ENCODE measurements around the gene LTF.

Gene LTF

GRCh38 chr3:46467562-46467961 is 2.9 kb upstream of the LTF start:
- no peak for FAIRE-seq

DNA sequence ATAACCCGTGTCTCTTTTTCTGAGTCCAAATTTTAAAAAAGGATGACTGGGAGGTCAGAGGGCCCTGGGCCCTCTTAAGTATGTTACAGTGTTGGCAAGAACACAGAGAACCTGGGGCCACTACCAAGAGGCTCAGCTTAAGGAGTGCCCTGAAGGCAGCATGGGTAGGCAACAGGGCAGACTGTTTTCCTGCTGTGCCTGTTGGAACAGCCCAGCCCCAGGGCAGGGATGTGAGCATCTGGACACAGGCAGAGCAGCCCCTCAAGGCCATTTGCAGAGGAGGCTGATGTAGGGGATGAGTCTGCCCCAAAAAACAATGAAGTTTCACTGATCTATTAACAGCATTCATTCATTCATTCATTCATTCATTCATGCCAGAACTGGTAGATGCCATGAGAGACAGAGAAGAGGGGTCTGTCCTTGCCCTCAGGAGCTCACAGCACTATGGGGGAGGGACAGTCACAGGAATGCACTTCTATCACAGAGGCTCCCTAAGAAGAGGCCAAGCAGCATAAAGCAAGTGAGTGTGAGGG is 2.2 kb upstream of the LTF start:
- no peak for FAIRE-seq

- no peak for FAIRE-seq
These were observed 1.6 kb upstream of the LTF start for GRCh38 chr3:46466273-46466672.

DNA sequence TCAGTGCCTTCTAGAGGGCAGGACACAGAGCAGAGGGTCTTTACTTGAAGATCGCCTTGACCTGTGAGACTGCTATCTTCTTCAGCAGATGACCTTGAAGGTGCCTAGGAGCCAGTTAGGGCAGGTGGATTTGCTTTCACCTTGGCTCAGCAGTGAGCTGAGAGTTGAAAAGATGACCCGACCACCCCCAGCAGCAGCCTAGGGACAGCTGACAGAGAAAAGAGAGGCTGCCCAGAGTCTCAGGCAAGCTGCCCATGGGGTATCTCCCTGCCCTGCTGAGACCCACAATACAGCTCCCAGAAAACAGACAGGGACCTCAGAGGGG is 453 bp upstream of the LTF start:
- FAIRE-seq: no peak

- FAIRE-seq: no peak
These were observed 850 bp downstream of the LTF start for GRCh38 chr3:46463868-46464241.

GRCh38 chr3:46463120-46463867 is 1.4 kb downstream of the LTF start:
- FAIRE-seq: no peak

DNA sequence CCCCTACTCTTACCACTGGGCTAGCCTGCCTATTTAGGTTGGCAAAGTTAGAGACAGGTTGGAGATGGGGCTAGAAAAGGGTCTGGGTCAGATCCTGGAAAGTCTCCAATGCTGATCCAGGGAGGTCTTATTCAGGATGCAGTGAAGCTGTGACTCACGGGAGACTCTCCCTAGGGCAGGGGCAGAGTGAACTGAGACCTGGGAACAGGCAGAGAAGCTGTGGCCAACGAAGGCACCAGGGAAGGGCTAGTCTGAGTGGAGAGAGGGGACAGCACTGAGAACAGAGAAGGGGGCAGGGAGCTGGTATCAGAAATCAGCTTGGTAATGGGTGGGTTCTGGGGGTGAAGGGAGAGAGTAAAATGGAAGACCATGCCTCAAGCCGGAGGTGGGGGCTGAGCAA is 2.2 kb downstream of the LTF start:
- no peak for FAIRE-seq

- FAIRE-seq: no peak
These were observed 2.6 kb downstream of the LTF start for GRCh38 chr3:46462111-46462510.

DNA sequence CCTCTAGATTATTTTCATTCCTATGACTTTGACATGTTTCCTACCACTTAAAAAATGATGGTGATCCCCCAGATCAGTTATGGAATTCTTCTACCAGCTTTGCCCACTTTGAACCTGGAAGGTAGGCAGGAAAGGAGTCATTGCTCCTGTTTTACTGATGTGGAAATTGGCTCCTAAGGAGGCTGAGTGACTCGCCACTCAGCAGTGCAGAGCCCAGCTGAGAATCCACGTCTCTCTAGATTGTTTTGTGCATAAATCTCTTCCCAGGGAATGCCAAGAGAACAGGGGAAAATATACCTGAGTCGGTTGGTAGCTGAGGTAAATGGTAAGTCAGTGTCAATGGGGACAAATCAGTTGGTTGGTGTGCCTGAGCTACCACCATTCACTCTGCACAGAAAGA is 4.7 kb downstream of the LTF start:
- no peak for FAIRE-seq

GRCh38 chr3:46456118-46456517 is 8.6 kb downstream of the LTF start:
- FAIRE-seq: no peak

- no peak for FAIRE-seq
These were observed 9.2 kb downstream of the LTF start for GRCh38 chr3:46455231-46456115.

GRCh38 chr3:46454606-46455005 is 10.1 kb downstream of the LTF start:
- no peak for FAIRE-seq

GRCh38 chr3:46454209-46454595 is 10.5 kb downstream of the LTF start:
- FAIRE-seq: no peak

- FAIRE-seq: no peak
These were observed 11.0 kb downstream of the LTF start for GRCh38 chr3:46453526-46454208.

DNA sequence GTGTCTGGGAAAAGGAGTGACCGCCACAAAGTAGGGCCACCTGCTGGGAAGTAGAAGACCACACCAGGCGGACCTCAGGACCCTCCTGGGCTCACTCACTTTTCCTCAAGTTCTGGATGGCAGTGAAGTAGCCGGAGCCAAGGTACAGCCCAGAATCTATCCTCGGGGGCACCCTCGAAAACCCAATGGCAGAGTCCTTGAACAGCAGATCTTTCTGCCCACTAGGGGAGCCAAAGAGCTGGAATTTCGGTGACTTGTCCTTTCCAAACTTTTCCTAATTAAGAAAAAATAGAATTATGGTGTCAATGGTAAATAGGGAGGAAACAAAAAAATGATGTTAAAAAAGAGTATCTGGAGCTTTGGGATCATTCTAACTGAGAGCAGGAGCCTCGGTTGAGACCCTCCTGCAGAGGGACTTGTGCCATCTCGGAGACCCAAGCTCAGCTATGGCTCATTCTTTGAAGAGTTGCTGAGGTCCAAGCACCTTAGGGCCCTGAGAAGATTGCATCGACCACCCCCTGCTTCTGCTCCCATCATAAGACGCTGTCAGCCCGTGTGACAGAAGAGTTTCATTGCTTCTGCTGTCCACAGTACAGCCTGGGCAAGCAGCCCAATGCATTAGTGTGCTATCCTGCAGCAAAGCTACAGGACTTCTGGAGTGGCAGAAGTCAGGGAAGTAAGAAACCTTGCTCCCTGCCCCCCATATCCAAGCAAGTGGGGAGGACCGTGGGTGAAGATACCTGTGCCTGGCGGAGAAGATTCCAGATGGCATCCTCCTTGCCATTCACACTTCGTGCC is 14.8 kb downstream of the LTF start:
- no peak for FAIRE-seq

GRCh38 chr3:46448721-46449120 is 16.0 kb downstream of the LTF start:
- FAIRE-seq: no peak

DNA sequence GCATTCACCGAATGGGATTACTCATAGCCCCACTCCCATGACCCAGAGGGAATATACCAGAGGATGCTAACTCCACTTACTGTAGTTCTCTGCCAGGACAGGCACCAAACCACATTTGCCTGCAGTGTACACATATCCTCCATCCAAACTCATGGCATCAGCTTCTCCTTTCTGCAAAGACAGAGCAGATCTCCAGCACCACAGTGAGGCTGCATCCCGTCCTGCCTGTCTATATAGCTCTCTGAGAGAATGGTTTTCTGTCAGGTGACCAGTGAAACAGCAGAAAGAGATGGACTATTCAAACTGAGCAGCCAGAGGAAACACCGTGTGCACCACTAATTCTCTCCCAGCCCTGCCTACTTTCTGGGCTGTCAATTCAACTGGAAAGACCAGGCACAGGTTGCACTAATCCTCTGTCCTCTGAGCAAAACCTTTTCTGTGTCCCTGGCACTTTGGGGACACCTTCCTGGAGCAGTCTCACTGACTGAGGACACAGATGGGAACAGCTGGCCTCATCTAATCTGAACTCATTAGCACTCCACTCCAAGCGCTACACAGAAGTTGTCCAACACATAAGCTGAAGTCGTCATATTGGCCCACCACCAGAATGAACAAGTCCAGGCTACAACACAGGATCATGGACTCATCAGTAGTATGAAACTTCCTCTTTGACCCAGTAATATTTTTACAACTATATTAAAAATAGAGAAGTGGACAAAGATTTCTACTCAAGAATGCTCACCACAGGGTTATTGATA is 17.3 kb downstream of the LTF start:
- FAIRE-seq: no peak

GRCh38 chr3:46442576-46443530 is 21.9 kb downstream of the LTF start:
- no peak for FAIRE-seq

DNA sequence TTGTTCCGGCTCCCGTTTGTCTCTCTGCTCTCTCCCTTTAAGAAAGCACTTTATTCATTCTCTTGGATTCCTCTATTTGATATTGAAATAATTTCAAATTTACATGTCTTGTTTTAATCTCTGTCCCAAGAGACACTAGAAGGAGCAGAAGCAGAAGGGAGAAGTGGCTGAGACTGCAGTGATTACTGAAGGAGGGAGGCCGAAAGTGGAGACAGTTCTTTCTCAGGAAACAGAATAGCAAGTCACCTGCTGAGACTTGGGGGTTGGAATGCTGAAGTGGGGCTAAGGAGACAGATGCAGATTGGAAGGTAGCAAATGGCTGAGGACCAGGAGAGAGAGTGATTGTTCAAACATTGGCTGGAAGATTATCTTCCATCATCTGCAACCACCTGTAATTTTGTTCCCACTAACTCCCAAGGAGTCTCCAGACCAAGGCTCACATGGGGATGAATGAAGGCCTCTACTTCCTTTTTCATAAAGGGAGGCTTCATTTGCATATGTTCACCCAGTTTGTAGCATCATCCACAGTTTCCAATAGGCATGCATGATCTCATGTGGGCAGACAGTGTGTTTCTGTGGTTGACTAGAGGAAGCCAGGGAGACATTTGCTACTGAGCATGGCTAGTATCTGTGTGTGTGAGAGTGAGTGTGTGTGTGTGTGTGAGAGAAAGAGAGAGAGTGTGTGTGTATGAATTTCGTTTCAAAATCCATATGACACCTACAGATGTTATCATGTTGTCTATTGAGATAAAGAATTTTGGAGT is 24.0 kb downstream of the LTF start:
- FAIRE-seq: no peak

DNA sequence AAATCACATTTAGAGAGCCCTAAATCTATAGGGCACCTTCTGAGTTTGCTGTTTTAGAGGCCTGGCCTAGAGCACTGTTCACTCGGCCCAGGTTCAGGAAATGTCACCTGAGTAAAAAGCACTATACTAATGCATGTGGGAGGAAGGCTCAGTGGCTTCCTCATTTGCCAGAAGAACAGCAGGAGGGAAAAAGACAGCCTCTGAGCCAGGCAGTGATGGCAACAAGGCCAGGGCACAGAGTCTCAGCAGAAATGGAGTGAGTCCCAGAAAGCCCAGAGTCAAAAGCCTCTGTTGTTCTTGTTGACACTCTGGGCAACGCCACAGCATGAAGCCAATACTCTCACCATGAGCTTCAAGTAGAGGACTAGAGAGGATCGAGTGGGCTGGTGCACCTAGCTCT is 25.9 kb downstream of the LTF start:
- no peak for FAIRE-seq
